ENCODE measurements around the gene POU3F1. TPM values are rescaled to one million over a fixed set of nuclear protein-coding genes. Genes with fewer than 3 reads are reported as not detected.

Gene POU3F1
- total and polyA plus RNA-seq, 2 of the 4 experiments (the other 2 are of a cell fraction), result not detected

GRCh38 chr1:38020396-38020795, 26.2 kb downstream of the POU3F1 start:
- CTCF ChIA-PET, result interaction anchor here (0.6 to 1.1 kb wide), 3 partner anchors 24 to 815 kb away, joined by 3 to 8 read pairs (median 3); no protein-coding TSS in a partner anchor
- Histone ChIP-seq H3K23ac (ENCODE audit: low read depth, low read length) (no peak overlapping the region), H3K4me1 (ENCODE audit: control insufficient read depth, insufficient read depth, low read length) (peaks cover 7% of the 10 kb centered on the region), H4K91ac (ENCODE audit: insufficient read depth, low read depth, low read length) (no peak overlapping the region), H3K27me3 (ENCODE audit: control insufficient read depth, insufficient read depth, low read length) (no peaks in the 10 kb centered on the region), H3K4ac (ENCODE audit: low read depth, low read length) (no peak overlapping the region), H3K4me2 (ENCODE audit: low read depth, low read length) (no peak overlapping the region), H3K18ac (ENCODE audit: low read depth, low read length) (no peak overlapping the region), H3K36me3 (ENCODE audit: control insufficient read depth, insufficient read depth, low read length) (peaks cover 42% of the 10 kb centered on the region), H4K20me1 (ENCODE audit: insufficient read depth, low read length) (0 out of 2 replicates have a peak, but pooled peaks cover 12% of the 10 kb centered on the region), H2BK120ac (ENCODE audit: low read depth, low read length) (no peak overlapping the region), H3K14ac (replicated peaks; ENCODE audit: low read depth, low read length) (no peak overlapping the region), H3K4me3 (ENCODE audit: insufficient read depth, low read depth, low read length) (no peak overlapping the region), H2BK15ac (ENCODE audit: low read depth, low read length) (no peak overlapping the region), H4K8ac (ENCODE audit: low read depth in 2 of 2, low read length in 2 of 2) (no peak overlapping the region), H4K5ac (ENCODE audit: low read depth, low read length) (no peak overlapping the region), H3K27ac (ENCODE audit: insufficient read depth, low read length) (peak overlapping the region; percentile 56; the same call in 1 of the 2 replicates), H2AK5ac (ENCODE audit: low read depth, low read length) (no peak overlapping the region), H3K56ac (ENCODE audit: extremely low read depth, insufficient read depth, low read length) (no peak overlapping the region), H2BK5ac (ENCODE audit: low read depth, low read length, poor library complexity, severe bottlenecking) (no peak overlapping the region), H3K9me1 (ENCODE audit: insufficient read depth, low read length) (no peaks in the 10 kb centered on the region), H3K79me1 (ENCODE audit: low read depth in 1 of 2, low read length in 2 of 2) (peaks cover 23 to 40% of the 10 kb centered on the region in 2 experiments), H3K9ac (ENCODE audit: low read depth, low read length) (no peak overlapping the region), H2AK9ac (replicated peaks; ENCODE audit: low read depth, low read length, poor library complexity) (no peak overlapping the region), H2AFZ (replicated peaks; ENCODE audit: low read length, poor library complexity) (no peak overlapping the region), H2BK20ac (ENCODE audit: low read depth, low read length) (no peak overlapping the region), H3K9me3 (ENCODE audit: control insufficient read depth, insufficient read depth, low read length) (no peaks in the 10 kb centered on the region)
- POLR2A ChIA-PET (ENCODE audit: unreplicated experiment), result interaction anchor here (0.6 kb wide), 1 partner anchor 27 kb away, joined by 4 read pairs; no protein-coding TSS in a partner anchor
- in situ Hi-C loops (cut with MboI; ENCODE audit: low sequenced_read_pairs) (loop anchor here (25.0 kb wide), 3 partner anchors 433 to 1558 kb away; partner anchors contain the start of genes GNL2, MRPS15 and OSCP1), intact Hi-C loops (cut with micrococcal nuclease) (no loop called here), dilution Hi-C loops (cut with HindIII; ENCODE audit: low sequenced_read_pairs, unreplicated experiment) (no loop called here)
- no TSS peak for BruUV-seq (replicated peaks)
- peak; percentile 40 for DNase-seq
- peak; percentile 56 for ATAC-seq (ENCODE audit: low read depth)
- no peak for TF ChIP-seq MXI1 (IDR thresholded peaks at IDR 0.05; ENCODE audit: borderline replicate concordance, low read depth, low read length)
- no peak for TF ChIP-seq RAD21 (IDR thresholded peaks at IDR 0.05; ENCODE audit: low read length)
- TF ChIP-seq CEBPB (IDR thresholded peaks at IDR 0.05; ENCODE audit: low read depth, low read length), result no peak
- no peak for TF ChIP-seq POLR2A (IDR thresholded peaks at IDR 0.05; ENCODE audit: low read depth, low read length)
- TF ChIP-seq SMC3 (IDR thresholded peaks at IDR 0.05; ENCODE audit: low read depth, low read length), result no peak
- TF ChIP-seq ELK1 (IDR thresholded peaks at IDR 0.05; ENCODE audit: borderline replicate concordance, low read depth, low read length), result no peak
- no peak for TF ChIP-seq FOS (IDR thresholded peaks at IDR 0.05; ENCODE audit: low read depth, low read length)
- no peak for TF ChIP-seq NFE2L2 (IDR thresholded peaks at IDR 0.05; ENCODE audit: low read depth, low read length)
- no peak for TF ChIP-seq MAZ (IDR thresholded peaks at IDR 0.05; ENCODE audit: borderline replicate concordance, low read depth, low read length)
- TF ChIP-seq RFX5 (IDR thresholded peaks at IDR 0.05; ENCODE audit: low read depth, low read length), result no peak
- TF ChIP-seq RCOR1 (IDR thresholded peaks at IDR 0.05; ENCODE audit: insufficient replicate concordance, low read length), result no peak
- no peak for TF ChIP-seq MAFK (IDR thresholded peaks at IDR 0.05; ENCODE audit: low read depth, low read length)
- TF ChIP-seq USF2 (IDR thresholded peaks at IDR 0.05; ENCODE audit: low read depth, low read length), result no peak
- no peak for TF ChIP-seq BHLHE40 (IDR thresholded peaks at IDR 0.05; ENCODE audit: low read depth, low read length)
- TF ChIP-seq CTCF (conservative IDR thresholded peaks at IDR 0.05; ENCODE audit: low read depth, low read length), result no peak
- no peak for TF ChIP-seq CHD1 (IDR thresholded peaks at IDR 0.05; ENCODE audit: low read depth, low read length)
- WGBS, 2 experiments (ENCODE audit: extremely low coverage in 2 of 2, insufficient read length in 1 of 2), result no CpG with 5 or more reads among the region's 2 CpGs
